CD14-positive monocyte (primary cell): ENCODE results near the gene MUC3A. TPM values are rescaled to one million over a fixed set of nuclear protein-coding genes. Genes with fewer than 3 reads are reported as not detected.

Experiments
- DNase-seq, 3 donors: peaks; one replicate each; pipeline ENCODE4 v3.0.0-alpha.2; 2011 to 2022
- H2AFZ ChIP-seq: 2 replicates; pipeline ENCODE4 v1.6.0; 2012; ENCODE audit warnings: mild to moderate bottlenecking, low read depth, low read length, inconsistent platforms; ENCODE audit not compliant: insufficient read depth, poor library complexity, severe bottlenecking
- H3K27ac ChIP-seq, 2 donors: 1 replicate in 1 of 2; 2 replicates in 1 of 2; pipeline ENCODE4 v1.5.1; 2012 to 2013; ENCODE audit warnings: low read length in 2 of 2, control low read depth in 1 of 2, inconsistent platforms in 1 of 2, low read depth in 1 of 2, mild to moderate bottlenecking in 1 of 2
- H3K27me3 ChIP-seq, 2 donors: one replicate each; pipeline versions ENCODE4 v1.6.0 to v1.6.1; 2011 to 2013; ENCODE audit warnings: low read length in 2 of 2; ENCODE audit not compliant: control insufficient read depth in 2 of 2, insufficient read depth in 2 of 2
- H3K36me3 ChIP-seq, 2 donors: replicated peaks in 1 of 2; 1 replicate in 1 of 2; 2 replicates in 1 of 2; pipeline versions ENCODE4 v1.5.1 to v1.6.1; 2012 to 2013; ENCODE audit warnings: low read length in 2 of 2, control low read depth in 1 of 2, inconsistent platforms in 1 of 2, mild to moderate bottlenecking in 1 of 2; ENCODE audit not compliant: insufficient read depth in 2 of 2, control insufficient read depth in 1 of 2
- H3K4me1 ChIP-seq, 2 donors: 1 replicate in 1 of 2; 2 replicates in 1 of 2; pipeline versions ENCODE4 v1.5.1 to v1.6.1; 2012 to 2013; ENCODE audit warnings: low read length in 2 of 2, control low read depth in 1 of 2, inconsistent platforms in 1 of 2, mild to moderate bottlenecking in 1 of 2, moderate library complexity in 1 of 2; ENCODE audit not compliant: insufficient read depth in 2 of 2, control insufficient read depth in 1 of 2
- H3K4me2 ChIP-seq: replicated peaks from 2 replicates; pipeline ENCODE3; 2012; ENCODE audit warnings: low read length, moderate library complexity, mild to moderate bottlenecking; ENCODE audit not compliant: poor library complexity, severe bottlenecking; ENCODE audit errors: extremely low read depth
- H3K4me3 ChIP-seq, 3 experiments: fragments of 200-600 bp in 1 of 3; sonication (generic) in 1 of 3; replicated peaks in 1 of 3; 1 replicate in 2 of 3; 2 replicates in 1 of 3; pipeline ENCODE4 v1.5.1; 2011 to 2013; ENCODE audit warnings: low read length in 3 of 3, mild to moderate bottlenecking in 3 of 3, control low read depth in 2 of 3, low read depth in 2 of 3, inconsistent platforms in 1 of 3, moderate library complexity in 1 of 3
- H3K79me2 ChIP-seq: 2 replicates; pipeline ENCODE4 v1.6.0; 2012; ENCODE audit warnings: mild to moderate bottlenecking, control low read depth, inconsistent platforms, low read length, moderate library complexity; ENCODE audit not compliant: insufficient read depth
- H3K9ac ChIP-seq: 2 replicates; pipeline ENCODE4 v1.6.0; 2017; ENCODE audit warnings: low read length, mild to moderate bottlenecking; ENCODE audit not compliant: insufficient read depth, poor library complexity, severe bottlenecking
- H3K9me3 ChIP-seq, 2 donors: replicated peaks in 1 of 2; 1 replicate in 1 of 2; 2 replicates in 1 of 2; pipeline versions ENCODE4 v1.5.1 to v1.6.1; 2012 to 2013; ENCODE audit warnings: low read length in 2 of 2, control low read depth in 1 of 2; ENCODE audit not compliant: control insufficient read depth in 1 of 2, insufficient read depth in 1 of 2
- H4K20me1 ChIP-seq: 2 replicates; pipeline ENCODE4 v1.6.0; 2012; ENCODE audit warnings: mild to moderate bottlenecking, low read length, control low read depth, moderate library complexity; ENCODE audit not compliant: insufficient read depth
- H3K27ac Mint-ChIP-seq, 7 donors: one replicate each; pipeline ENCODE4 v1.8.0; 2020; ENCODE audit warnings: mild to moderate bottlenecking in 7 of 7, mixed read lengths in 7 of 7, moderate library complexity in 6 of 7, inconsistent platforms in 2 of 7
- H3K27me3 Mint-ChIP-seq, 3 donors: one replicate each; pipeline ENCODE4 v1.8.0; 2021 to 2022; ENCODE audit warnings: low read depth in 3 of 3, mild to moderate bottlenecking in 3 of 3, mixed read lengths in 3 of 3, moderate library complexity in 3 of 3, inconsistent platforms in 1 of 3
- H3K36me3 Mint-ChIP-seq, 2 donors: one replicate each; pipeline ENCODE4 v1.8.0; 2020; ENCODE audit warnings: mixed read lengths in 2 of 2, inconsistent platforms in 1 of 2, mild to moderate bottlenecking in 1 of 2
- H3K4me1 Mint-ChIP-seq: one replicate; pipeline ENCODE4 v1.8.0; 2020; ENCODE audit warnings: mild to moderate bottlenecking, mixed read lengths
- H3K4me3 Mint-ChIP-seq, 2 donors: one replicate each; pipeline ENCODE4 v1.8.0; 2020; ENCODE audit warnings: mild to moderate bottlenecking in 2 of 2, mixed read lengths in 2 of 2, moderate library complexity in 1 of 2
- H3K9me3 Mint-ChIP-seq, 7 donors: one replicate each; pipeline ENCODE4 v1.8.0; 2020 to 2022; ENCODE audit warnings: mixed read lengths in 7 of 7, mild to moderate bottlenecking in 6 of 7, moderate library complexity in 6 of 7, inconsistent platforms in 2 of 7
- CTCF ChIP-seq: fragments of 200-600 bp; IDR thresholded peaks from one replicate; pipeline ENCODE4 v1.8.0; 2022; ENCODE audit warnings: antibody characterized with exemption, mild to moderate bottlenecking
- WGBS: methylation state at CpG from one replicate; pipeline ENCODE4 v1.1.5; 2013; ENCODE audit warnings: missing lambda C conversion rate; ENCODE audit not compliant: insufficient coverage; 5-methylcytosine and 5-hydroxymethylcytosine counted together
- intact Hi-C, 2 donors: fragments of 100-400 bp; cut with micrococcal nuclease; formaldehyde crosslinking; loops; one replicate each; pipeline versions ENCODE4 v1.15.0 to v1.15.1; 2023
- polyA plus RNA-seq, 3 donors: library from polyadenylated mRNA; depleted of rRNA in 1 of 3; unstranded in 2 of 3; stranded (reverse) in 1 of 3; fragments of 300-500 nt in 2 of 3; fragments of >200 nt in 1 of 3; fragmentation: Illumina TruSeq in 2 of 3; gene quantifications; 1 replicate in 2 of 3; 2 replicates in 1 of 3; pipeline ENCODE4 v1.2.3, GENCODE V29; 2012 to 2021

MUC3A gene
- polyA plus RNA-seq, 3 donors: not detected

- Histone ChIP-seq H2AFZ (no peak overlapping the region), H3K27ac (no peak overlapping the region), H3K4me1 (no peaks in the 10 kb centered on the region), H4K20me1 (no peaks in the 10 kb centered on the region), H3K9me3 (no peaks in the 10 kb centered on the region), H3K4me3 (no peak overlapping the region), H3K4me2 (no peak overlapping the region), H3K79me2 (no peaks in the 10 kb centered on the region), H3K9ac (no peak overlapping the region), H3K27me3 (peaks cover 0 to 7% of the 10 kb centered on the region in 2 donors), H3K36me3 (no peaks in the 10 kb centered on the region)
- H3K27me3 Mint-ChIP-seq: peaks cover 13 to 18% (median 15%) of the 10 kb centered on the region in 3 donors
- no peak overlapping the region for H3K27ac Mint-ChIP-seq
- H3K9me3 Mint-ChIP-seq: no peaks in the 10 kb centered on the region
- 64% methylated on average over 2 of the region's 2 CpGs for WGBS
- no peaks in the 10 kb centered on the region for H3K36me3 Mint-ChIP-seq
- no peaks in the 10 kb centered on the region for H3K4me1 Mint-ChIP-seq
- no peak for DNase-seq
- H3K4me3 Mint-ChIP-seq: no peak overlapping the region
- TF ChIP-seq CTCF: no peak
- intact Hi-C loops: loop anchor here in 1 of 2 donors (5.0 kb wide), 1 partner anchor 188 kb away; no protein-coding TSS in a partner anchor
Observed at GRCh38 chr7:100959894-100960293, 10.6 kb downstream of the MUC3A start.

- peaks cover 10% of the 10 kb centered on the region for H3K4me1 Mint-ChIP-seq
- Histone ChIP-seq H3K9me3 (peaks cover 0 to 14% of the 10 kb centered on the region in 2 donors), H3K27ac (no peak overlapping the region), H3K4me2 (no peak overlapping the region), H3K4me3 (no peak overlapping the region), H3K4me1 (peaks cover 7 to 12% of the 10 kb centered on the region in 2 donors), H3K27me3 (peaks cover 20 to 32% of the 10 kb centered on the region in 2 donors), H3K79me2 (no peaks in the 10 kb centered on the region), H3K9ac (no peak overlapping the region), H2AFZ (no peak overlapping the region), H4K20me1 (no peaks in the 10 kb centered on the region), H3K36me3 (no peaks in the 10 kb centered on the region)
- 97% methylated on average over 3 of the region's 3 CpGs for WGBS
- DNase-seq: no peak
- peaks cover 4 to 6% of the 10 kb centered on the region in 2 donors for H3K36me3 Mint-ChIP-seq
- peaks cover 36 to 44% (median 38%) of the 10 kb centered on the region in 3 donors for H3K27me3 Mint-ChIP-seq
- peaks cover 0 to 11% (median 5%) of the 10 kb centered on the region in 7 donors for H3K9me3 Mint-ChIP-seq
- intact Hi-C loops: loop anchor here in 1 of 2 donors (5.0 kb wide), 1 partner anchor 190 kb away; no protein-coding TSS in a partner anchor
- no peak overlapping the region for H3K27ac Mint-ChIP-seq
- no peak overlapping the region for H3K4me3 Mint-ChIP-seq
- TF ChIP-seq CTCF: peak; percentile 19
Observed at GRCh38 chr7:100962537-100962936, 13.2 kb downstream of the MUC3A start.
